GM21825 (cell line): ENCODE measurements around the gene H1-8.

ENCODE experiments used
- ATAC-seq: cut with Tn5 transposase; IDR thresholded peaks from one replicate; pipeline ENCODE4 v1.9.1; 2021; ENCODE audit warnings: mild to moderate bottlenecking, moderate library complexity; ENCODE audit not compliant: unreplicated experiment

Gene H1-8

DNA sequence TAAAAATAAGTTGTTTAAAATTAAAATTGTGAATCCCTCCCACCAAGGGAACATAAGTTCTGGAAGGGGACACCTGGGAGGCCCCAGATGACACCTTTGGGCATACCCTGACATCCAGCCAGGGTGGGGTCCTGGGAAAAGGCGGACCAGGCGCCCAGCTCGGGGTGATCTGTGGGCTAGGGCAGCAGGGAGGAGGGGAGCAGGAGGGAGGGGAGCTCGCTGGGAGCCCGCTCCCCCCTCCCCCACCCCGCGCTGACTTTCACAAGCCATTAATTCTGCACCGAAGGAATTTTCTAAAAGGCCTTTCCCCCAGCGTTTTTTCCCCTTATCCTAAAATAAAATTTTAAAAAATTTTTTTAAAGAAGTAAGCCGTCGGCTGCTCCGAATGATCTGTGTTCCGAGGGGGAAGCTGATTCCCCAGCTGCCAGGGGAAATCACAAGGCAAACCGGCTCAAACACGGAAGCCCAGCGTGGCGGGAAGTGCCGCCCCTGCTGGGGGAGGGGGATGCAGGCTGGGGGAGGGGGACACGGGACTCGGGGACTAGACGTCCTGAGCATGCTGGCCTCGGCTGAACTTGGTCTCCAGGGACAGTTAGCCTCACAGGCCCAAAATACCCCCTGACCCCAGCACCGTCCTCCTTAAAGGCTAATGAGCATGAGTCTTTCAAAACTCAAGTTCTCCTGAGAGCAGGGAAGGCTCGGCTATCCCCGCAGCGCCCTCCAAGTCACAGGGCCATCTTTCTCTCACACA lies 49.6 kb downstream of the H1-8 start:
- ATAC-seq, result no peak

DNA sequence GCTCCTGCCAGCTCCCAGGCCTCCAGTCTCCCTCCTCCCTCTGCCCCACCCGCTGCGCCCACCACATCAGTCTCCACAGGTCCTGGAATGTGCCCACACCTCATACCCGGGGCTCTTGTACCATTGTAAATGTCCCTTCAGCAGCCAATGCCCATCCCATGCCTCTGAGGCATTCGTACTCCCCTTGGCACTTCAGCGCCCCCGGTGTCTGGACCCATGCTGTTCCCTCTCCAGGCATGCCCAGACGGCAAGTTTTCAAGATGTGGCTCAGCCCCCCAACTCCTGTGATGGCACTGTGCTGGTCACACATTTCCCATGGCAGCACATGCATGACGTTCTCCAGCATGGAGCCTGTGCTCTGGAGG lies 50.2 kb downstream of the H1-8 start:
- ATAC-seq, result no peak

DNA sequence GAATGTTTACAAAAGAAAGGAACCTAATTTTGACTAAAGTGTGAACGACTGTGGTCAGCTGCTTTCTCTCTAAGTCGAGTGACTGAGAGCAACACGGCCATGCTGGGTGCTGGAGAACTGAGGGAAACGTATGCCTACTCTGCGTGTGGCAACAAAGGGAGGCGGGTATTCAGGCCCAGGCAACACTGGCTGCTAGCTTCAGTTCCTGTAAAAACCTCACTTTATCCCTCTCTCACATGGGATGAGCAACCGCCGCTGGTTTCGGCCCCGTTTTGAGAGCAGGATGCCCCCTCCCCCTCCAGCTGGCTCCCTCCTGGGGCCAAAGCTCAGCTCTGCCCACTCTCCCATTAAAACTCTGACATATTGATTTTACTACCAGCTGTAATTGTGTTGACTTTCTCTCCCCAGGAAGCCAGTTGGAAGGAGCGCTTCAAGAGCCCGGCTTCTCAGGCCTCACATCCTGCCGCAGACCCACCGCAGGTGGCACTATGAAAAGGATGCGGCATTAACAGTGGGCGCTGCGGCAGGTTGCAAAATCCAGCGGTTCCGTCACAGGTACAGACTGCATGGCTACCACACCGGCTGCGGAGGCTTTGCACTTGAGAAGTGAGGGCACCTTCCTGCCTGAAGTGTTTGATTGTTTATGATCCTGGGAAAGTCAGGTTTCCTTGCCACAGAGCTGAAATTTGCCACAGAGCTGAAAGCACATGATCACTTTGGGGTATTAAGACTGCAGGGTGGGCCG lies 50.8 kb downstream of the H1-8 start:
- ATAC-seq, result no peak

DNA sequence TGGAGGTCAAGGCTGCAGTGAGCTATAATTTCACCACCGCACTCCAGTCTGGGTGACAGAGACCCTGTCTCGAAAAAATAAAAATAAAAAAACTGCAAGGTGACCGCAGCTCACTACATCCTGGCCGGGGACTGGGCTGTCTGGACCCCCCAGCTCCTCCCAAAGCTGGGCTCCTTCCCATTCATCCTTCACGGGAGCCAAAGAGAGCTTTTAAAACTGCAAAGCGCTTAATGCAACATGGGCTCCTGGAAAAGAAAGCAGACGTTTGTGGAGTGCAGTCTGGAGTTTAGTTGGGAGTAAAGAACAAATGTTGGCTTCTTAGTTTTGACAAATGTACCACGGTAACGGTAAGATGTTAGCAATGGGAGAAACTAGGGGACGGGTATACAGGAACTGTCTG lies 51.4 kb downstream of the H1-8 start:
- ATAC-seq, result no peak

DNA sequence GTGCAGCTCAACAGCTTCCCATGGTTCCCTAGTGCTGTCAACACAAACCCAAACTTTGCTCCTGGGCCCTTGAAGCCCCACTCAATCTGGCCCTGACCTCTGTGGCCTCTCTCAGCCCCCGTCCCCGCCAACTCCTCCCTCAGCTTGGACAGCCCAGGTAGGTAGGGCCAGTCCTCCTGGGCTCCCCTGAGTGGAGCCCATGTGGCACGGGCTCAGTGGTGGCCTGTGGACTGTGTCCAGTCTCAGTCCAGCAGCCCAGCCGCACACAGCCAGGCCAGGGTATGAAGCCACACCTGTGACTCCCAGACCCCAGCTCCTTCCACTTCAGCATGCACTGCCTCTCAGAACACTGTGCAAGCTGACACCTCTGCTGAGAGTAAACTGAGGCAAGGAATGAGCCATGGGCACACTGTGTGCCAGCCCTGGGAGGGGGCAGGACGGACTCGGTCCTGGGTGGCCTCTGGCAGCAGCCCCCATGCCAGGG lies 52.0 kb downstream of the H1-8 start:
- ATAC-seq, result no peak

DNA sequence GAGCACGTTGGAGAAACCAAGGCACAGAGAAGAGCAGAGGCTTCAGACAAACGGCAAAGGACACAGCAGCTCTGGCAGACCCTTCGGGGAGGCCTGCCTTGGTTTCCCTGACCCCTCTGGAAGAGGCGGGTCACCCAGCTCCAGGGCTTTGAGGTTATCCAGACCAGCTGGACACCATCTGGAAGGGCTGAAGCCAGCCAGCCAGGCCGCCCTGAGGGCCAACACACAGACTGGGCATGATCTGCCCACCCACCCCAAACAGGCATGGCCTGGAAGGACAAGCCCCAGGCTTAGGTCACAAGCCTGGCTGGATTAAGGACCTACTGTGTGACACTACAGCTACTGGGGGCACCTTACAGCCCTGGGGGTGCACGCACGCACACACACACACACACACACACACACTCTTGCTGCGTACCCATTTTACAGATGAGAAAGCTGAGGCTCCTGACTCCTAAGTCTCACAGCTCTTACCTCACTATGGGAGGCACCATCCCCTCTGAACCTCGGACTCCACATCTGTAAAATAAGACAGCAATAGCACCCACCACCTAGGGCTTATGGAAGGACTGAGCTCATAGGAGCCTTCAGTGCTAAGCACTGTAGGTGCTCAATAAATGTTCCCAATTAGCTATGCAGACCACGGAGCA lies 52.7 kb downstream of the H1-8 start:
- no peak for ATAC-seq

DNA sequence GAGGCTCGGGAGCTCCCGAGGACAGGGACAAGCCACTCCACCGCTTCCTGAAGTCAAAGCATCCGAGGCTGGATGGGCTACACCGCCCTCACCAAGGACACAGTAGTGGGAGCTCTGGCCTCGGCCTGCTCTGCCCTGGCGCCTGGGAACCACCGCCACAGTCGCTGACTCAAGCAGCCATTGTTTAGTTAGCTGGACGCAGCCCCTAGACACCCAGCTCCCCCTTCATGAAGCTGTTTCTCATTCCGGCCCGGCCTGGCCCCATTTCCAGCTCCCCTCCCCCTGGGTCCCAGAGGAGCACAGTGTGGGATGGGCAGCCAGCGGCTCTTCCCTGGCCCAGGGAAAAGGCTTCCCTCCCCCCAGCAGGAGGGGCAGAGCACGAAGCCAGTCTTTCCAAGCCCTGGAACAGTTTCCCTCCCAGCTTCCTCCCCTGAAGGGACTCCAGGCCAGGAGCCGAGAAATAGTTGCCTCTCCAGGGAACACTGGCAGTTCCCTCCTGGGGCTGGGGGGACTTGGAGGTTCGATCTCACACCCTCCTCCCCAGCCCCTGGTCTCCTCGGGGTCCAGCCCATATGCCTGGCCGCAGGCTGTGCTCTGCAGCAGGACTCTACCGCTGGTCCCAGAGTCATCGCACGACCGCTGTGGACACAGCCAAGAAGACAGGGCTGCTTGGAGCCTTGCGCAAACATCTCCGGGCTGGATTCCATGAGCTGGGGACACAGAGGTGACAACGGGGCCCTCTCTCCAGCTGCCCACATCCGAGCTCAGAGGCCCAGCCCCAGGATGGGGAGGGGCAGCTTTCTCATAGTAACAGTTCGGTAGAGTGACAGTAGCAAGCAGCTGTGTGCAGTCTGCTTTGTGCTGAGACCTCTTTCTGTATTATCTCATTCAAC lies 53.5 kb downstream of the H1-8 start:
- no peak for ATAC-seq

DNA sequence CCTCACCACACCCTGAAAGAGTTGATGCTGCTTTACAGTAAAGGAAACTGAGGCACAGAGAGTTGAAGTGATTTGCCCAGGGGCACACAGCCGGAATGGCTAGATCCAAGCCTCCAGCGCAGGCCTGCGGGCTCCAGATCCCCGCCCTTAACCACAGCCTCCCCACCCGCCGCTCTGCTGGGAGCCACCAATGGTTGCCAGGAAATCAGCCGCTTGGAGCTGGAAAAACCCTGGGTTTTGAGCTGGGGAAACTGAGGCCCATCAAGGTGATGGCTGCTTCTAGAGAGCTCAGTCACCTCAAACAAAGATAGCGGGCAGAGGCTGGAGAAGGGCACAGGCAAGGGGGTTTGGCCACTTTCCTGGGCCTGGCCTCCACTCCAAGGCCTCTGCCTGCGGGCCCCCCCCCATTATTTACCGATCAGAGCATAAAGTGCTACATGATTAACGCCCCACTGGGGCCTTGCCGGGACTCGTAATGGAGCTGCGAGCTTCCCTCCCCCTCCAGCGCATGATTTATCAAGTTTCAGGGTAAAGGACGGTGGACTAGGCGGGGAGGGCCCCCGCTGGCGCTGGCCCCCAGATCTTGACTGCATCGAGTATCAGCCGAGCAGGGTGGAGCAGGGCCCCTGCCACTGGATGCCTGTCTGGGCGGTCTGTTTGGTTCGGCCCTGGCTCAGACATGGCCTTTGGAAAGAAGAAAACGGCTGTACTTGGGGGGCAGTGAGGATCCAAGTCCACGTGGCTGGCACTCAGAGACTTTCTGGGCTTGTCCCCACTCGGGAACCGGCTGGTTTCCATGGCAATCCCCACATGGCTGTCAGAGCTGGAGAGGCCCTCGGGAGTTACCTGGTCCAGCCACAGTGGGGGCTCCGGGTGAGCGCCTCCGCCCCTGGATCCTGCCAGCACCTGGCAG lies 54.4 kb downstream of the H1-8 start:
- no peak for ATAC-seq

DNA sequence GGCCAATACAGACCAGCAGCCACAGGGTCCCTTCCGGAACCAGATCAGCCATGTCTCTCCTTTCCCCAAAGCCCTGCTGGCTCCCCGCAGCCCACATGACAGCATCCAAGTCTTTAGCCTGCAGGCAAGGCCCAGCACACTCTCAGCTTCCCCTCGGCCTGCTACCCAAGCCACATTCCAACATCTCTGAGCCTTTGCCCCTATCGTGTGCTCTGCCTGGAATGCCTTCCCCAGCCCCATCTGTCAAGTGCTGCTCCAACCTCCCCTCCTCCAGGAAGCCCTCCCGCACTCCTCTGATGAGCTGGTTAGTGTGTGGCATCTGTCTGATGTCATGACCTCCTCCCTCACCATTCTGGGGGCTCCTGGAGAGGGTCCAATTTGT lies 55.0 kb downstream of the H1-8 start:
- ATAC-seq, result no peak

DNA sequence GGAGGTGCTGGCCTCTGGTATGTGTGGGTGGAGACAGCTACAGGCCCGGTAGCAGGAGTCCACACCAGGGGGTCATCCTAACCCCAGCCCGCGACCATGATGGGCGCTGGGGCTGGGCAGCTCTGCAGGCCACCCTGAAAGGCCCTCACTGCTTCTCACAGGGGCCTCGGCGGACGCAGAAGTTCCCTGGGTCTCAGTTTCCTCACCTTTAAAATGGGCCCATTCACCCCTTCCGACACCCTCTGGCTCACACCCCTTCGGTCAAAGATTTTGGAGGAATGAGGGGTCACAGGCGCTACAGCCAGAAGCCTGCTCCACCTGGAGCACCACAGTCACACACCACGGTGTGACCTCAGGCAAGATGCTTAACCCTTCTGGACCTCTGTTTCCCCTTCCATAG lies 55.5 kb downstream of the H1-8 start:
- no peak for ATAC-seq

DNA sequence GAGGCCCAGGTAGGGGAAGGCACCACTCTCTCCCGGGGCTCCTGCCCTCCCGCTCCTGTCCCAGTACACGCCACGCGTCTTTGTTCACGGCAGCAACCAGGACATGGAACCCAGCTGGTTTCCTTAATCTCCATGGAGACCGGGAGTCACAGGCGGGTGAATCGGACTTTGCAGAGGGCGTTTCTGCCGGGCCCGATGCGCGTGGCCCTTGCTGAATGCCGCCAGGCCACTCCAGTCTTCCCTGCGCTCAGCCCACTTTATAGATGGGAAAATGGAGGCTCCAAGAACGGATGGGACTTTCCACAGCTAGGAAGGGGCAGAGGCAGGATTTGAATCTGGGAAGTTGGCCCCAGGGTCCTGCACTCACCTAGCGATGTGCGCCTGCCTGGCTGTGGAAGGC lies 56.1 kb downstream of the H1-8 start:
- ATAC-seq, result no peak

DNA sequence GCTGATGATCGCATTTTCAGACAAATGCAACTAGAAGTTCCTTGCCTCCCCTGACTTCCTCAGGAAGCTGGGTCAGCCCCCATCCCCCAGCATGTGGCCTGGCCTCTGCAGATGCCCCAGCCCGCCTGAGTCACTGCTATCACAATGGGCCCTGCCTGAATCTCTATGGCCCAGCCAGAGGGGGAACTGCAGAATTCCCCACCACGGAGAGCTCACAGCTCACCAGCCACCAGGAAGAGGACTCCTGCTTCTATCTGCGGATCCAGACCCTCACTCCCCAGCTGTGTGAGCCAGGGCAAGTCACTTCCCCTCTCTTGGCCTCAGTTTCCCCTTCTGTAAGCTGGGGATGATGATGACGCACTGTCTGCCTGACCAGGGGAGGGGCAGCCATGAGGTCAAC lies 56.6 kb downstream of the H1-8 start:
- no peak for ATAC-seq

DNA sequence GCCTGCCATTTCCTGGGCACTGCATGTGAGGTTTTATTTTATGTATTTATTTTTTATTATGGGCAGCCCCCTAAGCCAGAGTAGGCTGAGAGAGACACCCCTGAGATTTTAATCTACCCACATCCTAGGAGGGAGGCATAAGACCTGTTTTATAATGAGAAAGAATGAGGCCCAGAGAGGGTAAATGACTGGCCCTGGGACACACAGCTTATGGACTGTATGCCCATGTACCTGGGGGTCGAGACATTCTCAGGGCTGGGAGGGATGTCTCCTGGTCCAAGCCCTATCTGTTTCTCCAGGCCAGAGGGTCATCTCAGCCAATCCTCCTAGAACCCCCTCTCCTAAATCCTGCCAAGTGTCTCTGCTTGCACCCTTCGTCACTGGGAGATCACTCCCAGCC lies 57.4 kb downstream of the H1-8 start:
- ATAC-seq, result no peak
